Astrocyte (in vitro differentiated cells and primary cell): ENCODE data around the gene SLC44A5.

Experiments used
- EZH2 ChIP-seq: IDR thresholded peaks from 2 replicates; pipeline ENCODE4 v1.6.1; 2012; ENCODE audit warnings: mild to moderate bottlenecking, low read length, inconsistent platforms; ENCODE audit not compliant: insufficient read depth
- TF ChIP-seq, protein P1 (sequence below): IDR thresholded peaks from 2 replicates; pipeline ENCODE4 v1.5.1; 2011; ENCODE audit warnings: low read depth, mild to moderate bottlenecking, inconsistent platforms, low read length, moderate library complexity; ENCODE audit not compliant: insufficient read depth

DNA sequence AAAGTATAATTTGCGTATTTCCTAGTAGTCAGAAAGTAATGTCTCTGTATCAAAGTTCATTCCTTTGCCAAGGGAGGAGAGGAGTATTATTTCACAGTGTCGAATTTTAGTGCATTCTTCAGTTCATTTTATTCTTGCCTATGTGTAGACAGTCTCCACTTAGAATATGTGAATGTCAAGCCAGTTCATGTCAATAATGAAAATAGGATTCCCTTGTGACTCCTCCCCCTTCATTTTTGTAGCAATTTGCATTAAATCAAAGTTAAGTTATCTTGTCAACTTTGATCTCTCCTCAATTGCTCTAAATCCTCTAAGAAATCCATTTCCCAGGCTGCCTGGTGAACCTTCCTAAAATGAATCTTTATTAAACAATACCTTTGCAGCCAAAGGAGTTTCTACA is 179.1 kb downstream of the SLC44A5 start:
- TF ChIP-seq, protein P1, sequence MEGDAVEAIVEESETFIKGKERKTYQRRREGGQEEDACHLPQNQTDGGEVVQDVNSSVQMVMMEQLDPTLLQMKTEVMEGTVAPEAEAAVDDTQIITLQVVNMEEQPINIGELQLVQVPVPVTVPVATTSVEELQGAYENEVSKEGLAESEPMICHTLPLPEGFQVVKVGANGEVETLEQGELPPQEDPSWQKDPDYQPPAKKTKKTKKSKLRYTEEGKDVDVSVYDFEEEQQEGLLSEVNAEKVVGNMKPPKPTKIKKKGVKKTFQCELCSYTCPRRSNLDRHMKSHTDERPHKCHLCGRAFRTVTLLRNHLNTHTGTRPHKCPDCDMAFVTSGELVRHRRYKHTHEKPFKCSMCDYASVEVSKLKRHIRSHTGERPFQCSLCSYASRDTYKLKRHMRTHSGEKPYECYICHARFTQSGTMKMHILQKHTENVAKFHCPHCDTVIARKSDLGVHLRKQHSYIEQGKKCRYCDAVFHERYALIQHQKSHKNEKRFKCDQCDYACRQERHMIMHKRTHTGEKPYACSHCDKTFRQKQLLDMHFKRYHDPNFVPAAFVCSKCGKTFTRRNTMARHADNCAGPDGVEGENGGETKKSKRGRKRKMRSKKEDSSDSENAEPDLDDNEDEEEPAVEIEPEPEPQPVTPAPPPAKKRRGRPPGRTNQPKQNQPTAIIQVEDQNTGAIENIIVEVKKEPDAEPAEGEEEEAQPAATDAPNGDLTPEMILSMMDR = no peak
- no peak for TF ChIP-seq EZH2
